ENCODE data around the gene CD2. TPM values are rescaled to one million over a fixed set of nuclear protein-coding genes. Genes with fewer than 3 reads are reported as not detected.

The CD2 gene
- polyA plus RNA-seq, 3 donors, result 0.89 to 3.6 (median 2.1) TPM

DNA sequence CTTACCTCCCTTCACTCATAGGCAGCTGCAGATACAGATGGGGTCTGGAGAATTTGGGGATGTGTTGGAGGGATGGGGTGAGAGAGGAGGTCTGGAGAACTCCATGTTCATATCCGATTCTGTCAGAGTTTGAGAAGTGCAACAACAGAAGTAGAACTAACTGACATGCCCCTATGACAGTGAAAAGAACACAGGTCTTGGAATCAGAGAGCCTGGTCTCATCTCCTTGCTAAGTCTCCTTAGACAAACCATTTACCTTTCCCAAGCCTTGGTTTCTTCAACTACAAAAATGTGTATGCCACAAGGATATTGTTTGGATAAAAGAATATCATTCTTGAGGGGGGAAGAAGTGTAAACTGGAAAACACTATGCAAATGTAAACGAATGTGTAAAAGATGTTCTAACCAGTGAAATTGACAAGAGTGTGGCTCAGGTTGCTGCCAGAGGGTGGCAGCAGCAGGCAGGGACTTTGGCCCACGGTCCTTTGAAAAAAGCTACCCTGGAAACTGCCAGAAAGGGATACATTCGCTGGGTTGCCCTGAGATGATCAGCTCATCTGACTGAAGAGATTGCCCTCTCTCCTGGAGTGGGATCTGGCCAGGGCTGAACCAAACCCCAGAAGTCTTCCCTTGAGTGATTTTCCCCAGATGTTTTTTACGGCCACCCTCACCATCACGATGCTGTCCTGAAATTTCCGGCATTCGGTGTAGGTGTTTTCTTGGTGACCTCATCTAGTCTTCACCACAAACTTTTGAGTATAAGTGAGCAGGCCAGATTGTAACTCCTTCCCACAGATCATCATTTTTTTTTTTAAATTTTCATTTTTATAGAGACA, 17.0 kb upstream of the CD2 start:
- WGBS (ENCODE audit: insufficient coverage), result 32% methylated on average over 5 of the region's 8 CpGs
- H3K4me1 ChIP-seq (ENCODE audit: control insufficient read depth in 1 of 2, insufficient read depth in 2 of 2, low read length in 2 of 2), result peaks cover 34 to 39% of the 10 kb centered on the region in 2 donors
- Mint-ChIP-seq H3K36me3 (peaks cover 0 to 7% of the 10 kb centered on the region in 2 donors), H3K27ac (peak overlapping the region in 1 of 7 donors; percentile 50), H3K4me3 (no peak overlapping the region), H3K4me1 (peaks cover 42% of the 10 kb centered on the region), H3K27me3 (ENCODE audit: low read depth in 3 of 3) (peaks cover 0 to 4% (median 1%) of the 10 kb centered on the region in 3 donors), H3K9me3 (peaks cover 2 to 13% (median 6%) of the 10 kb centered on the region in 7 donors)
- peak; percentile 47 to 57 (median 53) for DNase-seq
- no peak overlapping the region for H3K9ac ChIP-seq (ENCODE audit: insufficient read depth, low read length, poor library complexity, severe bottlenecking)
- H3K27me3 ChIP-seq (ENCODE audit: control insufficient read depth in 2 of 2, insufficient read depth in 2 of 2, low read length in 2 of 2), result no peaks in the 10 kb centered on the region
- H2AFZ ChIP-seq (ENCODE audit: insufficient read depth, low read depth, low read length, poor library complexity, severe bottlenecking), result no peak overlapping the region
- no peaks in the 10 kb centered on the region for H4K20me1 ChIP-seq (ENCODE audit: insufficient read depth, low read length)
- intact Hi-C loops (cut with micrococcal nuclease), result loop anchor here (5.0 to 10.0 kb wide), 4 partner anchors 80 to 390 kb away; no protein-coding TSS in a partner anchor
- no peak overlapping the region for H3K4me3 ChIP-seq (replicated peaks in 1 of 3; ENCODE audit: low read depth in 2 of 3, low read length in 3 of 3)
- H3K36me3 ChIP-seq (replicated peaks in 1 of 2; ENCODE audit: control insufficient read depth in 1 of 2, insufficient read depth in 2 of 2, low read length in 2 of 2), result no peaks in the 10 kb centered on the region
- no peak overlapping the region for H3K4me2 ChIP-seq (replicated peaks; ENCODE audit: extremely low read depth, low read length, poor library complexity, severe bottlenecking)
- TF ChIP-seq, protein P1, sequence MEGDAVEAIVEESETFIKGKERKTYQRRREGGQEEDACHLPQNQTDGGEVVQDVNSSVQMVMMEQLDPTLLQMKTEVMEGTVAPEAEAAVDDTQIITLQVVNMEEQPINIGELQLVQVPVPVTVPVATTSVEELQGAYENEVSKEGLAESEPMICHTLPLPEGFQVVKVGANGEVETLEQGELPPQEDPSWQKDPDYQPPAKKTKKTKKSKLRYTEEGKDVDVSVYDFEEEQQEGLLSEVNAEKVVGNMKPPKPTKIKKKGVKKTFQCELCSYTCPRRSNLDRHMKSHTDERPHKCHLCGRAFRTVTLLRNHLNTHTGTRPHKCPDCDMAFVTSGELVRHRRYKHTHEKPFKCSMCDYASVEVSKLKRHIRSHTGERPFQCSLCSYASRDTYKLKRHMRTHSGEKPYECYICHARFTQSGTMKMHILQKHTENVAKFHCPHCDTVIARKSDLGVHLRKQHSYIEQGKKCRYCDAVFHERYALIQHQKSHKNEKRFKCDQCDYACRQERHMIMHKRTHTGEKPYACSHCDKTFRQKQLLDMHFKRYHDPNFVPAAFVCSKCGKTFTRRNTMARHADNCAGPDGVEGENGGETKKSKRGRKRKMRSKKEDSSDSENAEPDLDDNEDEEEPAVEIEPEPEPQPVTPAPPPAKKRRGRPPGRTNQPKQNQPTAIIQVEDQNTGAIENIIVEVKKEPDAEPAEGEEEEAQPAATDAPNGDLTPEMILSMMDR (IDR thresholded peaks at IDR 0.05), result peak; percentile 83
- H3K79me2 ChIP-seq (ENCODE audit: insufficient read depth, low read length), result no peaks in the 10 kb centered on the region
- H3K27ac ChIP-seq (ENCODE audit: low read depth in 1 of 2, low read length in 2 of 2), result no peak overlapping the region
- peaks cover 3 to 7% of the 10 kb centered on the region in 2 donors for H3K9me3 ChIP-seq (replicated peaks in 1 of 2; ENCODE audit: control insufficient read depth in 1 of 2, insufficient read depth in 1 of 2, low read length in 2 of 2)

DNA sequence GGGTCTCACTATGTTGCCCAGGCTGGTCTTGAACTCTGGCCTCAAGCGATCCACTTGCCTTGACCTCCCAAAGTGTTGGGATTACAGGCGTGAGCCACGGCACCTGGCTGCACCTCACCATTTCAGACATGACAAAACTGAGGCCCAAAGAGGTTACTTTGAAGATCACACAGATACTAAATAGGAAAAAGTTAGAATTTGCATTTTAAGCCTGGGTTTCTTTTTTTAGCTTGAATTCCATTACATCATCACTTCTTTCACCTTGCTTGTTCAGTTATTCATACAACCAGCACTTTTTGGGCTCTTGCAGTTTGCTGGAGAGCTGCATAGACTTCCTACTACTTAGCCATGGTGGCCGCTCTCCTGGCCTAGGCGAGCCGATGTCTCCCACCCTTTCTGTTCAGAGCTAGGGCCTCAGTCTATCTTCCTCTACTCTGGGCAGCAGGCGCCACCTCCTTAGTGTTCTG, 16.3 kb upstream of the CD2 start:
- peaks cover 2 to 7% of the 10 kb centered on the region in 2 donors for H3K36me3 Mint-ChIP-seq
- 92% methylated on average over 5 of the region's 7 CpGs for WGBS (ENCODE audit: insufficient coverage)
- H3K4me2 ChIP-seq (replicated peaks; ENCODE audit: extremely low read depth, low read length, poor library complexity, severe bottlenecking), result no peak overlapping the region

More for the DNA sequence above, 16.3 kb upstream of the CD2 start:
- Mint-ChIP-seq H3K27ac (peak overlapping the region in 3 of 7 donors; percentile 18 to 50 (median 37)), H3K9me3 (peaks cover 9 to 19% (median 13%) of the 10 kb centered on the region in 7 donors), H3K4me3 (no peak overlapping the region), H3K27me3 (ENCODE audit: low read depth in 3 of 3) (peaks cover 0 to 4% (median 1%) of the 10 kb centered on the region in 3 donors), H3K4me1 (peaks cover 42% of the 10 kb centered on the region)
- H3K36me3 ChIP-seq (replicated peaks in 1 of 2; ENCODE audit: control insufficient read depth in 1 of 2, insufficient read depth in 2 of 2, low read length in 2 of 2), result no peaks in the 10 kb centered on the region
- H3K79me2 ChIP-seq (ENCODE audit: insufficient read depth, low read length), result no peaks in the 10 kb centered on the region
- intact Hi-C loops (cut with micrococcal nuclease), result loop anchor here (2.0 to 10.0 kb wide), 5 partner anchors 75 to 389 kb away; no protein-coding TSS in a partner anchor
- TF ChIP-seq, protein P1 (IDR thresholded peaks at IDR 0.05), result no peak
- no peak for DNase-seq
- peaks cover 9 to 14% of the 10 kb centered on the region in 2 donors for H3K9me3 ChIP-seq (replicated peaks in 1 of 2; ENCODE audit: control insufficient read depth in 1 of 2, insufficient read depth in 1 of 2, low read length in 2 of 2)
- no peaks in the 10 kb centered on the region for H3K27me3 ChIP-seq (ENCODE audit: control insufficient read depth in 2 of 2, insufficient read depth in 2 of 2, low read length in 2 of 2)
- no peaks in the 10 kb centered on the region for H4K20me1 ChIP-seq (ENCODE audit: insufficient read depth, low read length)
- H3K9ac ChIP-seq (ENCODE audit: insufficient read depth, low read length, poor library complexity, severe bottlenecking), result no peak overlapping the region
- no peak overlapping the region for H3K27ac ChIP-seq (ENCODE audit: low read depth in 1 of 2, low read length in 2 of 2)
- no peak overlapping the region for H2AFZ ChIP-seq (ENCODE audit: insufficient read depth, low read depth, low read length, poor library complexity, severe bottlenecking)
- H3K4me1 ChIP-seq (ENCODE audit: control insufficient read depth in 1 of 2, insufficient read depth in 2 of 2, low read length in 2 of 2), result peaks cover 34 to 39% of the 10 kb centered on the region in 2 donors
- H3K4me3 ChIP-seq (replicated peaks in 1 of 3; ENCODE audit: low read depth in 2 of 3, low read length in 3 of 3), result no peak overlapping the region
